RWPE2 (cell line): ENCODE measurements around the gene LGR5.

Source experiments
- ATAC-seq: fragments of 200-7000 bp; cut with Tn5 transposase; 3 replicates; pipeline ENCODE4 v1.9.1; 2021; ENCODE audit warnings: low read depth
- DNase-seq: peaks from one replicate; pipeline ENCODE4 v3.0.0-alpha.2; 2020; ENCODE audit warnings: low spot score
- H3K27ac ChIP-seq: fragments of 450-650 bp; 2 replicates; pipeline ENCODE4 v1.5.1; 2017; ENCODE audit warnings: mild to moderate bottlenecking; ENCODE audit not compliant: poor library complexity, severe bottlenecking
- H3K27me3 ChIP-seq: fragments of 250-450 bp; sonication (Bioruptor Pico); 2 replicates; pipeline ENCODE4 v1.5.1; 2021; ENCODE audit warnings: mild to moderate bottlenecking, moderate library complexity; ENCODE audit not compliant: insufficient read depth, poor library complexity, severe bottlenecking
- H3K36me3 ChIP-seq: fragments of 250-450 bp; sonication (Bioruptor Pico); 2 replicates; pipeline ENCODE4 v1.5.1; 2020; ENCODE audit warnings: low read depth, mild to moderate bottlenecking, moderate library complexity
- H3K4me1 ChIP-seq: fragments of 250-450 bp; sonication (Bioruptor Pico); 2 replicates; pipeline ENCODE4 v1.5.1; 2021; ENCODE audit warnings: mild to moderate bottlenecking, moderate library complexity; ENCODE audit not compliant: insufficient read depth, poor library complexity, severe bottlenecking
- H3K4me3 ChIP-seq: fragments of 250-450 bp; sonication (Bioruptor Pico); 2 replicates; pipeline ENCODE4 v1.5.1; 2021; ENCODE audit warnings: mild to moderate bottlenecking, moderate library complexity; ENCODE audit not compliant: severe bottlenecking
- H3K9me3 ChIP-seq: fragments of 250-450 bp; sonication (Bioruptor Pico); 2 replicates; pipeline ENCODE4 v1.5.1; 2021; ENCODE audit warnings: mild to moderate bottlenecking, moderate library complexity; ENCODE audit not compliant: severe bottlenecking
- CTCF ChIP-seq: fragments of 450-650 bp; IDR thresholded peaks from one replicate; pipeline ENCODE4 v1.5.1; 2017; ENCODE audit warnings: mild to moderate bottlenecking, moderate library complexity; ENCODE audit not compliant: poor library complexity, severe bottlenecking

Gene LGR5

GRCh38 chr12:71399197-71399596 is 40.4 kb upstream of the LGR5 start:
- no peaks in the 10 kb centered on the region for H3K9me3 ChIP-seq
- no peak overlapping the region for H3K4me3 ChIP-seq
- H3K27ac ChIP-seq, result no peak overlapping the region
- ATAC-seq (no peak), DNase-seq (no peak)
- TF ChIP-seq CTCF, result no peak
- no peaks in the 10 kb centered on the region for H3K36me3 ChIP-seq
- H3K27me3 ChIP-seq, result peaks cover 3% of the 10 kb centered on the region
- peaks cover 8% of the 10 kb centered on the region for H3K4me1 ChIP-seq

GRCh38 chr12:71400481-71400880 is 39.1 kb upstream of the LGR5 start:
- ATAC-seq (no peak), DNase-seq (no peak)
- Histone ChIP-seq H3K27me3 (peaks cover 4% of the 10 kb centered on the region), H3K4me1 (peaks cover 8% of the 10 kb centered on the region), H3K9me3 (no peaks in the 10 kb centered on the region), H3K36me3 (no peaks in the 10 kb centered on the region), H3K27ac (no peak overlapping the region), H3K4me3 (no peak overlapping the region)
- TF ChIP-seq CTCF, result no peak

- Histone ChIP-seq H3K27ac (no peak overlapping the region), H3K4me3 (no peak overlapping the region), H3K27me3 (peaks cover 12% of the 10 kb centered on the region), H3K36me3 (no peaks in the 10 kb centered on the region), H3K4me1 (no peaks in the 10 kb centered on the region), H3K9me3 (no peaks in the 10 kb centered on the region)
- DNase-seq (no peak), ATAC-seq (no peak)
- no peak for TF ChIP-seq CTCF
These were observed 33.7 kb upstream of the LGR5 start for GRCh38 chr12:71405884-71406283.

GRCh38 chr12:71407732-71408131 is 31.9 kb upstream of the LGR5 start:
- H3K27ac ChIP-seq, result no peak overlapping the region
- H3K4me1 ChIP-seq, result no peaks in the 10 kb centered on the region
- H3K9me3 ChIP-seq, result no peaks in the 10 kb centered on the region
- no peak overlapping the region for H3K4me3 ChIP-seq
- ATAC-seq (no peak), DNase-seq (no peak)
- no peak for TF ChIP-seq CTCF
- no peaks in the 10 kb centered on the region for H3K36me3 ChIP-seq
- peaks cover 12% of the 10 kb centered on the region for H3K27me3 ChIP-seq

GRCh38 chr12:71410844-71411243 is 28.8 kb upstream of the LGR5 start:
- Histone ChIP-seq H3K4me3 (no peak overlapping the region), H3K9me3 (no peaks in the 10 kb centered on the region), H3K4me1 (no peaks in the 10 kb centered on the region), H3K27ac (no peak overlapping the region), H3K27me3 (peaks cover 7% of the 10 kb centered on the region), H3K36me3 (no peaks in the 10 kb centered on the region)
- TF ChIP-seq CTCF, result no peak
- ATAC-seq (no peak), DNase-seq (no peak)
